ENCODE measurements around the gene TMEM184A.
A peak's percentile ranks its signal among the peaks of the same experiment; 100 is the strongest.

TMEM184A gene

GRCh38 chr7:1511444-1512422 is 44.3 kb downstream of the TMEM184A start:
- Mint-ChIP-seq H3K27me3 (ENCODE audit: low read depth) (no peaks in the 10 kb centered on the region), H3K4me1 (peaks cover 5% of the 10 kb centered on the region), H3K9me3 (no peaks in the 10 kb centered on the region), H3K4me3 (no peak overlapping the region), H3K27ac (no peak overlapping the region), H3K36me3 (ENCODE audit: low read depth) (no peaks in the 10 kb centered on the region)
- no peak for TF ChIP-seq CTCF (IDR thresholded peaks at IDR 0.05; ENCODE audit: unreplicated experiment in 3 of 3)

DNA sequence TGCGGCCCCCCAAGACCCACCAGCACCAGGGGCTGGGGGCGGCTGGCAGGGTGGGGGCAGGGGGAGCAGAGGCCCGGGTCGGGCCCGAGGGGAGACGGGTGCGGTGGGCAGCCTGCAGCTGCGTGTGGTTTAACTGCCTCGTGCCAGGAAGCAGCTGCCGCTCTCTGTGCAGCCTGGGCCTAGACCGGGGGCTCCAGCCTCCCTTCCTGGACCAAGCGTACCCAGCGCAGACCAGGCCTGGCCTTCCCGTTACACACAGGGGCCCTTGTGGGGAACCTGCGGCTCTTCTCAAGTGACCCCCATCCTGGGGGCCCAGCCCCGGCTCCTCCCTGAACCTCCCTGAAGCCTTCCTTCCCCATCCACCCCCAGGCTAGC is 45.2 kb downstream of the TMEM184A start:
- H3K27me3 Mint-ChIP-seq (ENCODE audit: low read depth): no peaks in the 10 kb centered on the region
- no peaks in the 10 kb centered on the region for H3K36me3 Mint-ChIP-seq (ENCODE audit: low read depth)
- peaks cover 5% of the 10 kb centered on the region for H3K4me1 Mint-ChIP-seq
- TF ChIP-seq CTCF (IDR thresholded peaks at IDR 0.05; ENCODE audit: unreplicated experiment in 3 of 3): no peak
- H3K9me3 Mint-ChIP-seq: no peaks in the 10 kb centered on the region
- no peak overlapping the region for H3K4me3 Mint-ChIP-seq
- H3K27ac Mint-ChIP-seq: no peak overlapping the region

GRCh38 chr7:1509226-1509625 is 46.8 kb downstream of the TMEM184A start:
- H3K27ac Mint-ChIP-seq: no peak overlapping the region

DNA sequence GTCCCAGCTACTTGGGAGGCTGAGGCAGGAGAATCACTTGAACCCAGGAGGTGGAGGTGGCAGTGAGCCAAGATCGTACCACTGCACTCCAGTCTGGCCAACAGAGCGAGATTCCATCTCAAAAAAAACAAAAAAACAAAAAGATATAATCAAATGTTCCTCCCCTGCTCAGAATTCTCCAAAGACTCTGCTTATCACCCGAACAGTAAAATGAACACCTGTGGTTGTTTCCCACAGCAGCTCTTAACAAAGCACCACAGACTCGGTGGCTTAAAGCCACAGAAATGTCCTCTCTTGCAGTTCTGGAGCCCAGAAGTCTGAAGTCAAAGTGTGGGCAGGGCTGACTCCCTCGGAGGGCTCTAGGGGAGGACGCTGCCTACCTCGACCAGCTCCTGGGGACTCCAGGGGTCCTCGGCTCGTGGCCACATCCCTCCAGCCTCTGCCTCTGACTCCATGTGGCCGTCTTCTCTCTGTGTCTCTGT is 47.7 kb downstream of the TMEM184A start:
- Mint-ChIP-seq H3K27ac (peak overlapping the region in 2 of 3 experiments; percentile 35 to 60), H3K36me3 (ENCODE audit: low read depth) (no peaks in the 10 kb centered on the region), H3K4me1 (no peaks in the 10 kb centered on the region), H3K4me3 (peak overlapping the region; percentile 28 to 57 (median 43)), H3K27me3 (ENCODE audit: low read depth) (no peaks in the 10 kb centered on the region), H3K9me3 (no peaks in the 10 kb centered on the region)
- no peak for TF ChIP-seq CTCF (IDR thresholded peaks at IDR 0.05; ENCODE audit: unreplicated experiment in 3 of 3)

More at GRCh38 chr7:1509226-1509625, 46.8 kb downstream of the TMEM184A start:
- Mint-ChIP-seq H3K9me3 (no peaks in the 10 kb centered on the region), H3K4me3 (no peak overlapping the region), H3K36me3 (ENCODE audit: low read depth) (no peaks in the 10 kb centered on the region), H3K4me1 (peaks cover 5% of the 10 kb centered on the region), H3K27me3 (ENCODE audit: low read depth) (no peaks in the 10 kb centered on the region)
- no peak for TF ChIP-seq CTCF (IDR thresholded peaks at IDR 0.05; ENCODE audit: unreplicated experiment in 3 of 3)

DNA sequence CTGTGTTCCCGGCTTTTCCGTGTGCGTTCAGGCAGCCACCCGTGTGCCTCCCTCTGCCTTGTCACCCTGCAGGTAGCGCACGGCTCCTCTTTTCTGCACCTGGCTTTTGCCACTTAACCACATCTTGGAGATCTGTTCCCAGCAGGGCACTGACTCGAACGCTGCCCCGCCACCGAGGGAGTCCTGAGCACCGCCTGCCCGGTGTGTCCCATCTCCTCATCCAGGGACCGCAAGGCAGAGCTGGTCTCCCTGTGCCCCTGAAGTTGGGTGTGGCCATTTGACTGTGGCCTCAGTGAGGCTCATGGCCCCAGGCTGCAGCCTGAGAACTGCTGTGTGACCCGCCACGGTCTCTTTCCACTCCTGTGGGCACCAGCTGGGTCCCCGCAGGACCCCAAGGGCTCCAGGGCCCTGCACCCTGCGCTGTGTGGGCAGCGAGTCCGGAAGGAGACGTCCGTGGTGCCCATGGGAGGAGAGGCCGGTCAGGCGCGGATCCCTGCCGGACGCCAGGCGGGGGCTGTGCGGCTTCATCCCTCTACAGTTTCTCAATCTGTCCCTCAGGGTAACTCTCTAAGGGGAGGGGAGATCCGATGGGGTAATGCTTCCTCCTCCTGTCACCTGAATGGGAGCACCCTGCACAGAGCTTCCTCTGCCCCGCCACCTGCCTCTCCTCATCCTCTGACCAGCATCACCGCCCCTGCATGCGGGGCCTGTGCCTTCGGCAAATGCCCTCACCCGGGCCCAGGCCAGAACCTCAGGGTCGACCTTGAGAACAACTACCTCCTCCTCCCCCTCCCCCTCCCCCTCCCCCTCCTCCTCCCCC is 50.1 kb downstream of the TMEM184A start:
- Mint-ChIP-seq H3K4me1 (peaks cover 14% of the 10 kb centered on the region), H3K36me3 (ENCODE audit: low read depth) (peaks cover 10% of the 10 kb centered on the region), H3K27ac (peak overlapping the region in 2 of 3 experiments; percentile 57 to 83), H3K4me3 (peak overlapping the region; percentile 76 to 86 (median 78)), H3K27me3 (ENCODE audit: low read depth) (no peaks in the 10 kb centered on the region), H3K9me3 (no peaks in the 10 kb centered on the region)
- TF ChIP-seq CTCF (IDR thresholded peaks at IDR 0.05; ENCODE audit: unreplicated experiment in 3 of 3): no peak
